Prostate gland (tissue), 2 donors: ENCODE data around the gene PRKAR1B.

Experiments used
- POLR2A ChIP-seq: fragments of 450-650 bp; IDR thresholded peaks from one replicate; pipeline ENCODE4 v1.6.1; 2016; ENCODE audit warnings: antibody characterized with exemption, mild to moderate bottlenecking
- TF ChIP-seq, protein P1 (sequence below), 4 experiments: fragments of 200-600 bp in 2 of 4; fragments of 450-650 bp in 2 of 4; sonication (generic) in 2 of 4; IDR thresholded peaks; 1 replicate in 3 of 4; 2 replicates in 1 of 4; pipeline ENCODE4 v1.5.1; 2016 to 2019; ENCODE audit warnings: antibody characterized with exemption in 4 of 4, mild to moderate bottlenecking in 2 of 4, moderate library complexity in 2 of 4

DNA sequence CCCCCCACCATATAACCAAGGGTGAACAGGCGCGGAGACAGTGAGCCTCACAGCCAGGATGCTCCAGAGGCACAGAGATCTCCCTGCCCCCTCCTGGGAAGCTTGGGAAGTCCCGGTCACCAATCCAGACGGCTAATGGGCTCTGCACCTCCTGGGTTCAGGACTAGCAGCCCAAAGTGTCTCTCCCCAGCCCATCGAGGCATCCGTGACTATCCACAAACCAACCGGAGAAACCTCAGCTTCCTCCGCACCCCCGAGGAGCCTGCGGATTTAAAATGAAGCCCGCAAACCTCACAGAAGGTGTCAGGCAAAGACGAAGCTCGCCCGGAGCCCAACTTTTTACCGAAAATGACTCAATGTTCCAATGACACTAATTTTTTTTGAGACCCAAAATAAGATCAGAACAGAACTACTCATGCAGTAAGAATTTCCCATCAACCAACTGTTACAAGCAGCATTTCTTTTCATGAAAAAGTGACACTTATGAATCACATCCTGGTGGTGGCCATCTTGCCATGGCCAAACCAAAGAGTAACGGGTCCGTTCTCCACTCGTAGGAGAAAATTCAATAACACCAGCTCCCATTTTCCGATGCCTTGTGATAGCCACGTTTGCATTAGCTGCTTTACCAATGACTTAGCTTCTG is 213.4 kb downstream of the PRKAR1B start:
- TF ChIP-seq, protein P1, sequence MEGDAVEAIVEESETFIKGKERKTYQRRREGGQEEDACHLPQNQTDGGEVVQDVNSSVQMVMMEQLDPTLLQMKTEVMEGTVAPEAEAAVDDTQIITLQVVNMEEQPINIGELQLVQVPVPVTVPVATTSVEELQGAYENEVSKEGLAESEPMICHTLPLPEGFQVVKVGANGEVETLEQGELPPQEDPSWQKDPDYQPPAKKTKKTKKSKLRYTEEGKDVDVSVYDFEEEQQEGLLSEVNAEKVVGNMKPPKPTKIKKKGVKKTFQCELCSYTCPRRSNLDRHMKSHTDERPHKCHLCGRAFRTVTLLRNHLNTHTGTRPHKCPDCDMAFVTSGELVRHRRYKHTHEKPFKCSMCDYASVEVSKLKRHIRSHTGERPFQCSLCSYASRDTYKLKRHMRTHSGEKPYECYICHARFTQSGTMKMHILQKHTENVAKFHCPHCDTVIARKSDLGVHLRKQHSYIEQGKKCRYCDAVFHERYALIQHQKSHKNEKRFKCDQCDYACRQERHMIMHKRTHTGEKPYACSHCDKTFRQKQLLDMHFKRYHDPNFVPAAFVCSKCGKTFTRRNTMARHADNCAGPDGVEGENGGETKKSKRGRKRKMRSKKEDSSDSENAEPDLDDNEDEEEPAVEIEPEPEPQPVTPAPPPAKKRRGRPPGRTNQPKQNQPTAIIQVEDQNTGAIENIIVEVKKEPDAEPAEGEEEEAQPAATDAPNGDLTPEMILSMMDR (IDR thresholded peaks at IDR 0.05) = no peak
- no peak for TF ChIP-seq POLR2A
